ENCODE data around the gene ZNF607. TPM values are rescaled to one million over a fixed set of nuclear protein-coding genes. Genes with fewer than 3 reads are reported as not detected.
A peak's percentile ranks its signal among the peaks of the same experiment; 100 is the strongest.
"Not testable (repeated sequence)": the region's sequence is repeated elsewhere in the genome, so short reads cannot be mapped to it uniquely, and the experiment has no call there.

ZNF607 gene
- total RNA-seq, 2 donors from 2014 or later: 8.8 to 10.1 TPM

GRCh38 chr19:37692956-37693620, 26.5 kb downstream of the ZNF607 start:
- peaks cover 20 to 30% of the 10 kb centered on the region in 2 donors for H3K36me3 Mint-ChIP-seq (ENCODE audit: insufficient read depth in 2 of 2)
- H3K27me3 Mint-ChIP-seq (ENCODE audit: low read depth): no peaks in the 10 kb centered on the region
- peaks cover 3 to 14% of the 10 kb centered on the region in 2 donors for H3K9me3 Mint-ChIP-seq
- H3K27ac Mint-ChIP-seq: no peak overlapping the region
- peak overlapping the region; percentile 70 to 92 for H3K4me3 Mint-ChIP-seq
- DNase-seq: no peak
- ATAC-seq (replicated peaks in 1 of 2): no peak
- peaks cover 19% of the 10 kb centered on the region for H3K4me1 Mint-ChIP-seq (ENCODE audit: low read depth)

- peak; percentile 90 to 93 for ATAC-seq (replicated peaks in 1 of 2)
- H3K36me3 Mint-ChIP-seq (ENCODE audit: insufficient read depth in 2 of 2): peaks cover 13 to 27% of the 10 kb centered on the region in 2 donors
Measured at GRCh38 chr19:37691881-37692504, 27.6 kb downstream of the ZNF607 start.

GRCh38 chr19:37683520-37683919, 36.0 kb downstream of the ZNF607 start:
- no peaks in the 10 kb centered on the region for H3K27me3 Mint-ChIP-seq (ENCODE audit: low read depth)
- H3K4me3 Mint-ChIP-seq: no peak overlapping the region
- H3K9me3 Mint-ChIP-seq: peaks cover 11 to 13% of the 10 kb centered on the region in 2 donors

More at GRCh38 chr19:37691881-37692504, 27.6 kb downstream of the ZNF607 start:
- H3K27ac Mint-ChIP-seq: peak overlapping the region; percentile 94
- H3K9me3 Mint-ChIP-seq: peaks cover 6 to 10% of the 10 kb centered on the region in 2 donors
- H3K4me3 Mint-ChIP-seq: peak overlapping the region; percentile 92 to 98
- H3K4me1 Mint-ChIP-seq (ENCODE audit: low read depth): peaks cover 19% of the 10 kb centered on the region
- DNase-seq: peak; percentile 79 to 85
- no peaks in the 10 kb centered on the region for H3K27me3 Mint-ChIP-seq (ENCODE audit: low read depth)

GRCh38 chr19:37669450-37669914, 50.1 kb downstream of the ZNF607 start:
- Mint-ChIP-seq H3K36me3 (ENCODE audit: insufficient read depth in 2 of 2) (peaks cover 17 to 36% of the 10 kb centered on the region in 2 donors), H3K27ac (no peak overlapping the region), H3K4me3 (no peak overlapping the region), H3K27me3 (ENCODE audit: low read depth) (no peaks in the 10 kb centered on the region), H3K9me3 (peaks cover 6 to 21% of the 10 kb centered on the region in 2 donors), H3K4me1 (ENCODE audit: low read depth) (no peaks in the 10 kb centered on the region)
- DNase-seq (no peak), ATAC-seq (replicated peaks in 1 of 2) (no peak)

More at GRCh38 chr19:37683520-37683919, 36.0 kb downstream of the ZNF607 start:
- H3K4me1 Mint-ChIP-seq (ENCODE audit: low read depth): no peaks in the 10 kb centered on the region
- DNase-seq: no peak
- H3K36me3 Mint-ChIP-seq (ENCODE audit: insufficient read depth in 2 of 2): peaks cover 12 to 20% of the 10 kb centered on the region in 2 donors
- no peak overlapping the region for H3K27ac Mint-ChIP-seq
- ATAC-seq (replicated peaks in 1 of 2): no peak

- not testable (repeated sequence) for DNase-seq; H3K9me3 Mint-ChIP-seq; ATAC-seq (replicated peaks in 1 of 2); H3K27ac Mint-ChIP-seq; H3K27me3 Mint-ChIP-seq (ENCODE audit: low read depth)
- Mint-ChIP-seq H3K4me1 (ENCODE audit: low read depth) (peaks cover 41% of the 10 kb centered on the region), H3K4me3 (peak overlapping the region; percentile 98 to 99), H3K36me3 (ENCODE audit: insufficient read depth in 2 of 2) (peaks cover 18 to 29% of the 10 kb centered on the region in 2 donors)
Measured at GRCh38 chr19:37657157-37657556, 62.4 kb downstream of the ZNF607 start.

- H3K27ac Mint-ChIP-seq: peak overlapping the region; percentile 93
- peak overlapping the region; percentile 98 to 99 for H3K4me3 Mint-ChIP-seq
- peaks cover 41% of the 10 kb centered on the region for H3K4me1 Mint-ChIP-seq (ENCODE audit: low read depth)
- no peaks in the 10 kb centered on the region for H3K27me3 Mint-ChIP-seq (ENCODE audit: low read depth)
- ATAC-seq (replicated peaks in 1 of 2): peak; percentile 81
- DNase-seq: peak; percentile 89 to 90
- H3K9me3 Mint-ChIP-seq: peaks cover 2 to 9% of the 10 kb centered on the region in 2 donors
- peaks cover 18 to 35% of the 10 kb centered on the region in 2 donors for H3K36me3 Mint-ChIP-seq (ENCODE audit: insufficient read depth in 2 of 2)
Measured at GRCh38 chr19:37655689-37656371, 63.7 kb downstream of the ZNF607 start.

GRCh38 chr19:37655301-37655688, 64.3 kb downstream of the ZNF607 start, which contains the start of gene ZFP30:
Gene ZFP30 (minus strand): TSS chr19:37655465. CDS start chr19:37647822, 7,643 bp downstream.
- H3K27me3 Mint-ChIP-seq (ENCODE audit: low read depth): no peaks in the 10 kb centered on the region
- H3K9me3 Mint-ChIP-seq: peaks cover 2 to 7% of the 10 kb centered on the region in 2 donors
- peak; percentile 74 to 81 for ATAC-seq (replicated peaks in 1 of 2)
- peak within 1 kb of the TSS; percentile 98 to 99 for H3K4me3 Mint-ChIP-seq
- H3K4me1 Mint-ChIP-seq (ENCODE audit: low read depth): peaks cover 41% of the 10 kb centered on the region
- peak within 1 kb of the TSS; percentile 96 for H3K27ac Mint-ChIP-seq
- DNase-seq: peak; percentile 82 to 89
- peaks cover 18 to 34% of the 10 kb centered on the region in 2 donors for H3K36me3 Mint-ChIP-seq (ENCODE audit: insufficient read depth in 2 of 2)

GRCh38 chr19:37654629-37655300, 64.8 kb downstream of the ZNF607 start:
- peak; percentile 34 to 40 for DNase-seq
- Mint-ChIP-seq H3K4me3 (peak overlapping the region; percentile 98 to 99), H3K27ac (peak overlapping the region; percentile 96), H3K4me1 (ENCODE audit: low read depth) (peaks cover 41% of the 10 kb centered on the region), H3K36me3 (ENCODE audit: insufficient read depth in 2 of 2) (peaks cover 19 to 38% of the 10 kb centered on the region in 2 donors), H3K27me3 (ENCODE audit: low read depth) (no peaks in the 10 kb centered on the region), H3K9me3 (peaks cover 2 to 7% of the 10 kb centered on the region in 2 donors)
- ATAC-seq (replicated peaks in 1 of 2): peak; percentile 20 to 41

GRCh38 chr19:37654118-37654517, 65.4 kb downstream of the ZNF607 start:
- Mint-ChIP-seq H3K4me1 (ENCODE audit: low read depth) (peaks cover 41% of the 10 kb centered on the region), H3K9me3 (peaks cover 2 to 7% of the 10 kb centered on the region in 2 donors), H3K36me3 (ENCODE audit: insufficient read depth in 2 of 2) (peaks cover 17 to 40% of the 10 kb centered on the region in 2 donors), H3K27ac (peak overlapping the region; percentile 96), H3K27me3 (ENCODE audit: low read depth) (no peaks in the 10 kb centered on the region), H3K4me3 (peak overlapping the region; percentile 98 to 99)
- DNase-seq (no peak), ATAC-seq (replicated peaks in 1 of 2) (no peak)

Other genes with a start within 250 kb of the ZNF607 start
- gene ZNF793, start 212.8 kb downstream of the ZNF607 start, total RNA-seq: 1 to 10 TPM; 4.5 to 6.7 TPM
- 1 to 10 TPM; 6.2 to 9.4 TPM for gene ZNF571, start 125.0 kb downstream of the ZNF607 start, total RNA-seq
- gene ZNF540, start 124.9 kb downstream of the ZNF607 start, total RNA-seq: 1 to 10 TPM; 2.3 TPM
- 10 to 100 TPM; 11.1 to 13.3 TPM for gene ZFP30, start 64.3 kb downstream of the ZNF607 start, total RNA-seq
- gene ZNF573, start 59.8 kb upstream of the ZNF607 start, total RNA-seq: 10 to 100 TPM in 1 of 2 donors, 1 to 10 TPM in 1; 9.7 to 11.7 TPM
- not detected for gene WDR87, start 186.8 kb upstream of the ZNF607 start, total RNA-seq
- gene SIPA1L3, start 187.4 kb upstream of the ZNF607 start, total RNA-seq: 10 to 100 TPM; 12.8 TPM

All from activated T-cell treated with anti-CD3 and anti-CD28 coated beads, Interleukin-2, amount 50 U/mL, for 72 hours (primary cell).